GM19193 (cell line): ENCODE measurements around the gene FBXL19.

Experiments used
- POLR2A ChIP-seq: IDR thresholded peaks from 4 replicates; pipeline ENCODE4 v1.6.1; 2011; ENCODE audit not compliant: insufficient read depth, insufficient read length; ENCODE audit errors: extremely low read depth

Gene FBXL19, protein sequence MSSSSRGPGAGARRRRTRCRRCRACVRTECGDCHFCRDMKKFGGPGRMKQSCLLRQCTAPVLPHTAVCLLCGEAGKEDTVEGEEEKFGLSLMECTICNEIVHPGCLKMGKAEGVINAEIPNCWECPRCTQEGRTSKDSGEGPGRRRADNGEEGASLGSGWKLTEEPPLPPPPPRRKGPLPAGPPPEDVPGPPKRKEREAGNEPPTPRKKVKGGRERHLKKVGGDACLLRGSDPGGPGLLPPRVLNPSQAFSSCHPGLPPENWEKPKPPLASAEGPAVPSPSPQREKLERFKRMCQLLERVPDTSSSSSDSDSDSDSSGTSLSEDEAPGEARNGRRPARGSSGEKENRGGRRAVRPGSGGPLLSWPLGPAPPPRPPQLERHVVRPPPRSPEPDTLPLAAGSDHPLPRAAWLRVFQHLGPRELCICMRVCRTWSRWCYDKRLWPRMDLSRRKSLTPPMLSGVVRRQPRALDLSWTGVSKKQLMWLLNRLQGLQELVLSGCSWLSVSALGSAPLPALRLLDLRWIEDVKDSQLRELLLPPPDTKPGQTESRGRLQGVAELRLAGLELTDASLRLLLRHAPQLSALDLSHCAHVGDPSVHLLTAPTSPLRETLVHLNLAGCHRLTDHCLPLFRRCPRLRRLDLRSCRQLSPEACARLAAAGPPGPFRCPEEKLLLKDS

DNA sequence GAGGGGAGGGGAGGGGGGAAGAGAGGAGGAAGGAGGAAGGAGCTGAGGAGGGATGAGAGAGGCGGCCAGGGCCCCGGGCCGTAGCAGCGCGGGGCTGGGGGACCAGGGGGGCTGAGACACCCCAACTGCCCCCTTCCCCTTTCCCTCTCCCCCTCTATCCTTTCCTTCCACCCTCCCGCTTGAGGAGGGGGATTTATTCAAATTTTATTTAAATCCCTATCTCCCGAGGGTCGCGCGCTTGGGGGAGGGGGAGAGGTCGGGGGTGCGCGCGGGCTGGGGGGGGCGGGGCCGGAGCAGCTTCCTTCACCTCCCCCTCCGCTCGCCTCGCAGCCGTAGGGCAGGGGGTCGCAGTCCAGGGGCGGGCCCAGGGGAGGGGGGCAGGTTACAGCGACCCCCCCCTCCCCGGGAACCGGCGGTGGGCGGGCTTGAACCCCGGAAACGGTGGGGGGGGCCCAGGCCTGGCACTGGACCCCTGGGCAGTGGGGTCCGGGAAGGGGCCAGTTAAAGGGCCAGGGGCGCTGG, at the start of gene FBXL19:
TSS of gene FBXL19 (plus strand) at position 19 of the 522 bp plus-strand sequence. CDS start 2,183 bp downstream, outside the sequence.
- no peak for TF ChIP-seq POLR2A

DNA sequence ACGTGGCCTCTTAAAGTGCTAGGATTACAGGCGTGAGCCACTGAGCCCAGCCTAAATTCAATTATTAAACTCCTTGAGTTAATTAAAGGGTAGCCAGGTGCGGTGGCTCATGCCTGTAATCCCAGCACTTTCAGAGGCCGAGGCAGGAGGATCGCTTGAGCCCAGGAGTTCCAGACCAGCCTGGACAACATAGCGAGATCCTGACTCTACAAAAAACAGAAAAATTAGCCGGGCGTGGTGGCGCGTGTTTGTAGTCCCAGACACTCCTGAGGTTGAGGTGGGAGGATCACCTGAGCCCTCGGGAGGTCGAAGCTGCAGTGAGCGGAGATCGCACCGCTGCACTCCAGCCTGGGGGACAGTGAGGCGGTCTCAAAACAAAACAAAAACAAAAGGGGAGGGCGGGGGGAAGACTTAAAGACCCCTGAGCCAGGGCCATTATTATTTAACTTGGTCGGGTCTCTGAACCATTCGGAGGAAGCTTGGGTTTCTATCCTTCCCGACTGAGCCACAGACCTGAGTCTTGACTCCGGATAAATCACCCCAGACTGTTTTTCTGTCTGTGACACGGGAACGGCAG, 49.0 kb upstream of the FBXL19 start:
- no peak for TF ChIP-seq POLR2A

DNA sequence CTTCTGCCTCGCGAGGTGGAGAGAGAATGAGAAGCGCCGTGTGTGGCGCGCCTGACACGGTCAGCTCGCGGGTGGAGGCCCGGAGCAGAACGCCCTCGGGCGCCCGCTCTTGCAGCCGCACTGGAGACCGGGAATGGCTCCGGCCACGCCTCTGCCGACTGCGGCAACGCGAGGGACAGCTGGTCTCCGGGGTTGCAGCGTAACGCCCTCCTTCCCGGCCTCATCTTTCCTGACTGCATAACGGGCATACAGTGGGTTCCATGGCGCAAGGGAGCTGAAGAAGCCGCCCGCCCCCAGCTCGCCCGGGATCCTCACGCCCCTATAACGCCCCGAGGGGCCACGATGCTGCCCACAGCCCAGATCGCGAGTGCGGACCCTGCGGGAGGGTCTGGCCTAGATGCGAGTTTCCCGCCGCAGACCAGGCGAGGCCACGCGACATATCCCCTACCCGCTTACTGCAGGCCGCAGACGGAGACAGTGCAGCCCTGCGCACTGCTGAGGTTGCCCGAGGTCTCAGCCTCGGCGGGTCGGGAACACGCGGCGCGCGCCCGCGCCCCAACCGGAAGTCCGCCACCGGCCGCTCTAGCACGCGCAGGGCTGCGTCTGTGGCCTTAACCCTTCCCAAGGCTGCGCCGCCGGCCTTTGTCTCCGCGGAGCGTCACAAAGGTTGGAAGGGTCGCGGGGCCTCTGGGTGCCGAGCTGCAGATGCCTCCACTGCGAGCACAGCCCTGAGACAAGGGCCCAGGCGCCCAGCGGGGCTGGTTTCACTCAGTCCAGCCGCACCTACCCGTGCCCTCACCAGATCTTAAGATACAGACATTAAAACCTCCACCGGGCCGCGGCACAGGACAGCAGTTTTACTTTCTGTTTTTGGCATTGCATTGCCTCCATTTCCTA, 48.3 kb upstream of the FBXL19 start:
- TF ChIP-seq POLR2A, result peak; percentile 97

DNA sequence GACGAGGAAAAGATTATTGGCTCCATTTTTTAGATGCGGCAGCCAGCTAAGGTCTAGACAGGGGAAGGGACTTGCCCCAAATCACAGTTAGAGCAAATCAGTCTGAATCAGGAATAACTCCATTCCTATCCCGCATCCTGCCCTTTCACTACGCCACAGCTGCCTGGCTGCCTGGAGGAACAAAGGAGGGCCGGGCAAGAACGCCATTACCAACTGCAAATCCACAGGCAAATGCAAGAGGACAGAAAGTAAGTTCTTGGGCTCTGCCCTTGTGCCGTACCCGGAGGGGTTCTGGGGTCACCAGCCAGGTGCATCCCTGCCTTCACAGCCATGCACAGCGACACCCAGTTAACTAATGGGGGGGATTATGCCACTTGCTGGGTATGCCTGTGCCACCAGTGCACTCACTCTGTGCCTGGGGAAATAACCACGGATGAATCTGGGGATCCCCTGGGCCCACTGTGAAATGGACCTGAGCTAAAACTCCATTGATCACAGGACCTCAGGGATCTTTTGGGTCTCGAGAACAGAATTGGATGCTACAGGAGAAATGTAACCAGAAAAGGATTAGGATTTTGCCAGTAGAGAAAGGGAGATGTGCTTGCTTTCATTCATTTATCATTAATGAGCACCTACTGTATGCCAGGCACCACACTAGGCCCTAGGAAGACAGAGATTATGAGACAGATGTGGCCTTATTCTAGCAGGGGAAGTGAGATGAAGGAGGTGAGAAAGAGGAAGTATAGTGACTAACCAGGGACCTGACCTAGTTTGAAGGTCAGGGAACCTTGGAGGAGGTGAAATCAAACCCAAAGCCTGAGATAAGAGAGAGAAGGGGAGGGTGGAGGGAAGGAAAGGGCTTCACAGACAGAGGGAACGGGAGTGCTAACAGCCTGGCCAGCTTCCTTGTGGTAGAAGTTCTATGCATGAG, 47.2 kb upstream of the FBXL19 start:
- TF ChIP-seq POLR2A, result peak; percentile 45

DNA sequence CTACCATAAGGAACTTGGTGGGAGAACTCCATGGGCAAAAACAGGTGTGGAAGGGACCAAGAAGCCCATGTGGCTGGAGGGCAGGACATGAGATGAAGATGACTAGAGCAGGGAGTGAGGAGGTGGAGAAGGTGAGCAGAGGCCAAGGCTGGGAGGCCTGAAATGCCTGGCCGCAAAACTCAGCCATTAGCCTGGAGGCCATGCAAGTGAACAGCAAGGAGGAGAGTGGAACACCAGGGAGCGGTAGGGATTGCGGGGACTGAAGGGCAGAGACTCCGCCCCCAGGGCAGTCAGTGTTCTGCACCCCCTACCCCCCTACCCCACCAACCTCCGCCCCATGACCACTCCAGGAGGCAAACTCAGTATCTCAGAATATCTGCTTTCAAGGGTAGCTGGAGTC, 46.5 kb upstream of the FBXL19 start:
- TF ChIP-seq POLR2A, result no peak

DNA sequence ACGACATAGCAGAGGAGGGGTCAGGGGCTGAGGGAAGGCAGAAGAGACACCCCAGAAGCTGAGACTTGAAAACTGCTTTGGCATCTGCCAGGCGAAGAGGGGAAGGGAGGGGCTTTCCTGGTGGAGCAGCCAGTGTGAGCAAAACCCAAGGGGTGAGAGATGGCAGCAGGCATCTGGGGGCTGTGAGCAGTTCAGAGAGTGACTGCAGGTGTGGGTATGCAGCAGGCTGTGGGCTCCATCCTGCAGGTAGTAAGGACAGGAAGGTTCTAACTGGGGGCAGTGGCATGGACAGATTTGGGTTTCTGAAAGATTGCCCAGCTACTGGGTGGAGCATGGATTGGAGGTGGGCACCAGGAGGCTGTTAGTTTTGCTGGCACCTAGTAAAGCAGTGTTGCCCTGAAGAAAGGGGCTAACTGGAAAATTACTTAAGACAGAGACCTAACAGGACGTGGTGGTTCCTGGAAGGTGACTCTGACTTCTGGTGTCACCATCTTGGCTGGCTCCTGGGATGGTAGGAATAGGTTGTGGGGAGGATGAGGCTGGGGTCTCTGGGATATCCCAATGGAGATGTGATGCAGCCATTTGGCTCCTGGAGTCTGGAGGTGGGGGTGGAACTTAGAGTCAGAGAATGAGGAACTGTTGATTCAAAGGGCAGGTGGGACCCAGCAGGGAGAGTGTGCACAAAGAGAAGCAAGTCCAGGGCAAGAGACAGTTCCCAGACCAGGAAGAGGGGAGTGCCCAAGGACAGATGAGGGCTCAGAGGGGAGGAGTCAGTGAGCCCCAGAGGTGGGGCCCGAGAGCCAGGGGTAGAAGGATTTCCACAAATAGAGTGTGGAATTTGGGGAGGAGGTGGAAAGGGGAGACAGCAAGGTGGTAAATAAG, 40.7 kb upstream of the FBXL19 start:
- TF ChIP-seq POLR2A, result no peak

DNA sequence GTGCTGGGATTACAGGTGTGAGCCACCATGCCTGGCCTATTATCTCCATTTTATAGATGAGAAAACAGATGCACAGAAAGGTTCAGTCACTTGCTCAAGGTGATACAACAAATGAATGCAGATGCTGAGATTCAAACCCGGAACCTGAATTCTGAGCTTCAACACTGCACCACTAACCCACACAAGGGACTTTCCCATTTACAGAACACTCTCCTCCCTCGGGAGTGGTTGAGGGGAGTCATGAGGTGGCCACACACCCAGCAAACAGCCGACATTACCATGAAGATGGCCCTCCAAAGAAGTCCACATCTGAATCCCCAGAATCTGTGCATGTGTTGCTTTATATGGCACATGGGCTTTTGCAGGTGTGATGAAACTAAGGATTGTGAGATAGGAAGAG, 38.6 kb upstream of the FBXL19 start:
- no peak for TF ChIP-seq POLR2A

DNA sequence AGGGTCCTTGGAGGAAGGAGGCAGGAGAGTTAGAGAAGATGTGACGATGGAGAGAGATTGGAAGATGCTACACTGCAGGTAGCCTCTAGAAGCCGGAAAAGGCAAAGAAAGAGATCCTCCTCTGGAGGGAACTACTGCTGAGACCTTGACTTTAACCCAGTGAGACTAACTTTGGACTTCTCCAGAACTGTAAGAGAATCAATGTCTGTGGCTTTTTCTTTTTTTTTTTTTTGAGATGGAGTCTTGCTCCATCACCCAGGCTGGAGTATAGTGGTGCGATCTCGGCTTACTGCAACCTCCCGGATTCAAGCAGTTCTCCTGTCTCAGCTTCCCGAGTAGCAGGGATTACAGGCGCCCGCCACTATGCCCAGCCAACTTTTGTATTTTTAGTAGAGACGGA, 38.2 kb upstream of the FBXL19 start:
- no peak for TF ChIP-seq POLR2A

DNA sequence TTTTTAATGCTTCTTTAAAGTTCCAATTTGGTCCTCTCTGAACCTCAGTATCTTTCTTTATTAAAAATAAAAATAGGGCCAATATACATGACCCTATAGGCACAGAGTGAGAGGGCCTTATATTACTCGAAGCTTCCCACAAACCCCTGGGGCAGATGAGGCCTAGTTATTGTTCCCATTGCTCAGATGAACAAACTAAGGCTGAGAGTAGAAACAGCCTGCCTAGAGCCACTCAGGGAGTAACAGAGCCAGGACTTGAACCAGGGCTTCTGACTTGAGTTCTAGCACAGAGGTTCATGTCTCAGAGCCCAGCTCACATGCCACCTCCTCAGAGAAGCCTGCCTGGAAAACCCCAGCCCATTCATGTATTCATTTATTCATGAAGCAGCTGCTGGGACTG, 37.2 kb upstream of the FBXL19 start:
- TF ChIP-seq POLR2A, result no peak

DNA sequence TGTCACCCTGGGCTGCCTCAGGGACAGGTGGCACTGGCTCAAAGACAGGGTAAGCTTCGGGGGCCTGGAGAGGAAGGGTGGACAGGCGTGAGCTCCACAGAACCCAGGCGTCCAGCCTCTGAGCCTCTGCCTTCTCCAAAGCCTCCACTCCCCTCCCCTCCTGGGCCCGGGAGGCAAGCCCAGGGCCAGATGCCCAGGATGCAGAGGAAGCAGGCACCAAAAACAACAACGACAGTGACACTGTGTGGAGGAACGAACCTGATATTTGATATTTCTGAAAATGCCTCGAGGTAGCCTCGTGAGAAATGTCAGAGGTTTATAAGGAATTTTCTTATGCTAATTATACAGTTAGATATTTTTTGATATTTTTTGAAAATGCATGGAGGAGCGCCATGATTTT, 35.4 kb upstream of the FBXL19 start:
- no peak for TF ChIP-seq POLR2A

DNA sequence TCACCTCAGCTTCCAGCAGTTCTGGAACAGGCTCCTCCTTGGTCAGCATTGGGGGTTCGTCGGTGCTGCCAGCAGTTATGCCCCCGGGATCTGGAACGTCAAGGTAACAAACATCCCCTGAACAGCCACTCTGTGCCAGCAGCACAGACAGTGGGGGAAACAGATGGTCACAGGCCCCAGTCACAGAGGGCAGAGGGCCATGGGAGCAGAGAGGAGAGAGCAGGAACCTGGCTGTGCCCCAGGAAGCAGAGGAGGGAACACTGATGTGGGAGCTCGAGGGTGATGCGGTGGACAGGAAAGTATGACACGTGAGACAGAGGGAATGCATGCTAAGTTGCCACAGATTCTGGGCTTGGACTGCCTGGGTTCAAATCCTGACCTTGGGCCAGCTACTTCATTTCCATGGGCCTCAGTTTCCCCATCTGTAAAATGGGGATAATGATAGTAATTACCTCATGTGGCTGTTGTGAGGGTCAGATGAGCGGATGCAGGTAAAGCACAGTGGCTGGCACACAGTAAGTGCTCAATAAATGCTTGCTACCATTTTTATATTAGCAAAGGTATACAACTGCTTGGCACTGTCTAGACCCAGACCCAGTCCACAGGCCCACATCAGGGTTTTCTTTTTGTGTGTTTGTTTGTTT, 34.4 kb upstream of the FBXL19 start:
- no peak for TF ChIP-seq POLR2A

DNA sequence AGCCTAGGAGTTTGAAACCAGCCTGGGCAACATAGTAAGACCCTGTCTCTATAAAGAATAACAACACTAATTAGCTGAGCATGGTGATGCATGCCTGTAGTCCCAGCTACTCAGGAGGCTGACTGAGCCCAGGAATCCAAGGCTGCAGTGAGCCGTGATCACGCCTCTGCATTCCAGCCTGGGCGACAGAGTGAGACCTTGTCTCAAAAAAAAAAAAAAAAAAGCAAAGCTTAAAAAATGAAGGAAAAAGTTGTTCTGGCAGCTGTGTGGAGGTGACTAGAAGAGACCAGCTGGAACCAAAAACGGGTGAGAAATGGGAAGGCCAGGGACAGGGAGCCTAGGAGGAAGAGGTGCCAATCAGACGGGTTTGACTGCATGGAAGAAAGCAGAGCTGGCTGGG, 33.7 kb upstream of the FBXL19 start:
- no peak for TF ChIP-seq POLR2A

DNA sequence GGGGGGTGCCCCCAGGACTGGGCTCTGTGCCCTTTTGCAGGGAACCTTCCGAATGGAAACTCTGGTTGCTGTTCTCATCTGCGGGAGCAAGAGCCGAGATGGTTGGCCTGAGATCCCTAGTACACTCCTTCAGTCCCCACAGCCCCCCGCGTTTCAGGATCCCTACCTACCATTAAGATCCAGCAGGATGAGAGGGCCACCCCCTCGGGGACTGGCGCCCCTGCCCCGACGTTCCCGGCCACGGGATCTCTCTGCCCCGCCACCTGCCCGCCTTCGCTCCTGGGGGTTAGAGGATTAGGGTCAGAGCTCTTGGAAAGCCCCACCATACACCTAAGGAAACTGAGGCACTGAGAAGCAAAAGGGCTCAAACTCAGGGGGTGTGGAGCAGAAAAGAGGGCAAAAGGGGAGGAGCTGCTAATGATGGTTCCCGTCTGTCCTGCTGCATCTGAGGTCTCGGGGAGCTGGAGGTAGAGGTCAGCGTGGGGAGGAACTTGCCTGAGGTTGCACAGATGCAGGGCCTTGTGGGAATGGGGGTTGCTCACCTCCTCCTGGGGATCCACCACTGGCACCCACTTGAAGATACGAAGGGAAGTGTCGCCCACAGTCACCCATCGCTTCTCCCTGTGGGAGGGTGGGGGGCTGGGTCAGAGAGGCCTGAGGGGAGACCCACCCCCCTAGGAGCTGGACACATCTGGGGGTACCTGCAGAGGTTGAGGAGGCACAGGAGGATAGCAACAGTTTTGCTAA, 30.5 kb upstream of the FBXL19 start:
- no peak for TF ChIP-seq POLR2A
